ENCODE results near the gene KCNAB3.

The KCNAB3 gene

DNA sequence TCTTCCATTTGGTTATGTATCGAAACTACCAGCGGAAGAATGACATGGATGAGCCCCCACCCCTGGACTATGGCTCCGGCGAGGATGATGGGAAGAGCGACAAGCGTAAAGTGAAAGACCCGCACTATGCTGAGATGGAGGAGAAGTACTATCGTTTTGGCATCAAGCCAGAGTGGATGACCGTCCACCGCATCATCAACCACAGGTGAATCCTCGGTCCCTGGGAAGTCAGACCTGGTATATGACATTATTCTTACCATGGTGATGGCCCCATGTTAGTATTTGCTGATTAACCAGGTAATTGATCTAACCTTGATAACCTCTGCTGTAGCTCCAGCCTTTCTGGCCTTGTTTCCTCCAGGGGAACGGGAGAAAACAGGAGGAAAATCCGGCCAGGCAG lies 32.6 kb downstream of the KCNAB3 start:
- DNase-seq, result no peak

GRCh38 chr17:7894866-7895265 lies 34.8 kb downstream of the KCNAB3 start:
- DNase-seq, result no peak

- DNase-seq, result no peak
Observed at GRCh38 chr17:7894226-7894625, 35.4 kb downstream of the KCNAB3 start.

DNA sequence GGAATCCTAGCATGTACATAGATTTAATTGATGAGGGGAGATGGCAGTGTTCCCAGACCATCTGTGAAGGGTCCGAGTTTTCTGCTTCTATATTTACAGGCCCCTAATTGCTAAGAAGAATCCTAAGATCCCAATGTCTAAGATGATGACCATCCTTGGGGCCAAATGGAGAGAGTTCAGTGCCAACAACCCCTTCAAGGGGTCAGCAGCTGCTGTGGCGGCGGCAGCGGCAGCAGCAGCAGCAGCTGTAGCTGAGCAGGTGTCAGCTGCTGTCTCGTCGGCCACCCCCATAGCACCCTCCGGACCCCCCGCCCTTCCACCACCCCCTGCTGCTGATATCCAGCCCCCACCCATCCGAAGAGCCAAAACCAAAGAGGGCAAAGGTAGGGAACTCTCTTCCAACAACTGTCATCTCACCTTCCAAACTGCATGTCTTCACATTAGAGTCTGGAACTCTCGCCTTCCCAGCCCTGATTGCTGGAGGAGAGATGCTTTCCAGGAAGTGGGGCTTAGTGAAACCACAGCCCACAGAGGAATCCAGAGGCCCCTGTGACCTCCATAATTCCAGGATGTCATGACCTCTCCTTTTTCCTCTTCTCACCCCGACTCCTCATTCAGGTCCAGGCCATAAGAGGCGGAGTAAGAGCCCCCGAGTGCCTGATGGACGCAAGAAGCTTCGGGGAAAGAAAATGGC lies 36.3 kb downstream of the KCNAB3 start:
- no peak for DNase-seq

GRCh38 chr17:7889166-7889955 lies 40.3 kb downstream of the KCNAB3 start:
- no peak for DNase-seq

GRCh38 chr17:7888184-7888920 lies 41.3 kb downstream of the KCNAB3 start, which contains the start of gene CHD3:
TSS of gene CHD3 (plus strand) at chr17:7888789. CDS start at chr17:7889001, 212 bp downstream.
- DNase-seq, result no peak

DNA sequence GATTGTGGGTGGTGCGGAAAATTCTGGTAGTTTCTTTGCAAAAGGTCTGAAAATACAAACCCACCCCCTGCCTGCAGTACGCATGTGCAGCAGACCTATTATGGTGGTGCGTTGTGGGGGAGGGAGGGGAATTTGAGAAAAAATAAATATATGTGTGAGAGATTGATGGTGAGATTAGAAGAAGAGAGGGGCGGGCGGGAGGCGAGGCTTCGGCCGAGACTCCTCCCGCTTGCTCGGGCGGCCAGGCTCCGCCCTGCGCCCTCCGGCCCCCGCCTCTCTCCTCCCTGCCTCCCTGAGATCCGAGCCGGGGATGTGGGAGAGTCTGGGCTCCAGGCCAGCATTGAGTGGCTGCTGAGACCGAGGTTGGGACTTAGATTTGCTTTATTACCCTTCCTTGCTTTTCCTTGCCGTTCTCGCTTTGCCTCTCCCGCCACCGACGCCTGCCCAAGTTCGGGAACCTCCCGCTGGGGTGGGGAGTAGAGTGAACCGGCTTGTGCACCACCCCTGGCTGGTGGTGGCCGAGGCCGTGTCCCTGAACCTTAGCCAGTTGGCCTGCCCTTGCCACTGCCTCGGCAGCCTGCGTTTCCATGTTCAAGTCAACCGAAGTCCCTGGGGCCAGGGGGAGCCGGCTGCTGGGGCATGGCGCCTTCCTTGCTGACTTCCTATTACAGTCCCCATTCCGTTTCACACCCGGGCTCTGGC lies 42.0 kb downstream of the KCNAB3 start:
- peak; percentile 80 for DNase-seq

DNA sequence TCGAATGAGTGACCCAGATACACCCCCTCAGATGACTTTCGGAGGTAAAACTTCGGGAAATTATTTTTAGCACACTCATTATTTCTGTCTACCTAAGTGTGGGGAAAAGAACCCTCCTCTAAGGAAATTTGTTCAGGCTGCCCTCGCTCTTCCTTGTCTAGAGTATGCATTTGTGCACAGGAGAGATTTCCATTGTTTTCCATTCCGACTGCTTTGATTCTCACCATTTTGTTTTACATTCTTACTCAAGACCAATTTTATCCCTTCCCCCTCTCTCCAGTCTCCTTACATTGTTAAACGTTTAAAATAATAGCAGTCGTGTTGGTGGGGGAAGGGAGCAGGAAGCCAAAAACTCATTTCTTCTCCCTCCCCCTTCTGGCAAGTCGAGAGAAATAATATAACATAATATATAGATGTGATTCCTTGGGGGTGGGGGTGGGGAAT lies 42.6 kb downstream of the KCNAB3 start:
- peak; percentile 80 for DNase-seq

- no peak for DNase-seq
Observed at GRCh38 chr17:7886227-7887037, 43.2 kb downstream of the KCNAB3 start.

DNA sequence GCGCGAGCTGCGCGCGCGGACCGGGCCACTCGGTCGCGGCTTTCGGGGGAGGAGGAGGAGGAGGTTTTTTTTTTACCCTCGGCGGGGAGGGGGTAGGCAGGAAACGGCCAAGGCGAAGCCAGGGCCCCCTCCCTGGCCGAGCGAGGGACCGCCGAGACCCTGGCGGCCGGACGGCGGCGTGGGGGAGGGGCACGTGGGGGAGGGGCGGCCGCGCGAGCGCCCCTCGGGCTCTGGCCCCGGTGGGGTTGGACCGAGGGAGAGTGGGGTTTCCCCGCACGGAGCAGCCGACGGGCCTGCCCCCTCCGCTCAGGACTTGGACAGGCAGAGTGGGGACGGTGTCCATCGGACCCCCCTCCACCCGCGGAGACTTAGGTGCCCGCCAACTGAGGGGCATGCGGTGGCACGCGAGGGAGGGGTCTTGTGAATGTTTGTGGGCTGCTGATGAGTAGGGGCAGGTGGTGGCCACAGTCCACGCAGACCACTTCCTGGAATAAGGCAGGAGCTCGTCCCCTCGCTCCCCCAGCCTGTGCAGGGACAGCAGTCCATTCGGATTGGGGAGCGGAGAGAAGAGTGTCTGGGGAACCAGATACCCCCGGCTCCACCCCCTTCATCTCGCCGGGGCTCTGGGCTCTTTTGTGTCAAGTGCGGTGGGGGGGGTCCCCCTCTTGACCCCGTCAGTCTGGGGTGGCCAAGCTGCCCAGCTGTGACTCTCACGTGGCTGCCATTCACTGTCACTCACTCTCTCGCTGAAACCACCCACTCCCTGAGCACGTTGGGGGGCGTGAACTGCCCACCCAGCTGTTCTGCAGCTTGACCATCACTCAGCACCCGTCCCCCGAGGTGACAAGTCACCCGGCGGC lies 44.1 kb downstream of the KCNAB3 start:
- DNase-seq, result no peak

- no peak for DNase-seq
Observed at GRCh38 chr17:7884581-7885366, 44.9 kb downstream of the KCNAB3 start.

DNA sequence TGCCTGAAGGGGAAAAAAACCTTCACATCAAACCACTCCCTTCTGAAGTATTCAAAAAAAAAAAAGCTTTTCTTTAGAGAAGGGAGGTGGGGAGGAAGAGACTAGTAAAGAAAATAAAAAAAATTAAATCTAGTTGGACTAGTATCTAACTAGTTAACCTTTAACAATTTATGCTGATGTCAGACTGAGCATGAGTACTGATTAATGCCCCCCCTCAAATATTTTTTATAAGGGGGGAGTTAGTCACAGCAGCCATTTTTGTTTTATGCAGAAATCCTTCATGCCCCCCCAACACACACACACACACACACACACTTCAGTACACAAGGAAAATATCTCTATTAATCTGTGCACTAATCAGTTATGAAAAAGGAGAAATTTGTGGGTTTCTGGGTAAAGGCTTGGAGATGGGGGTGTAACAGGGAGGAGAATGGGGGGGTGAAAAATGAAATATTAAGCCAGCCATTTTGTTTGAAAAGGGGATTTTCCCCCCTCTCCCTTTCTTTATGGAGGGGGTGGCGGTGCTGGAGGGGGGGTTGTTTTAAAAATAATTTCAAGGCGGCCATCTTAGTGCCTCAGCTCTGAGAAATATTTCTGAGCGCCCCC lies 45.8 kb downstream of the KCNAB3 start:
- DNase-seq, result no peak

- DNase-seq, result no peak
Observed at GRCh38 chr17:7882629-7883028, 47.0 kb downstream of the KCNAB3 start.

DNA sequence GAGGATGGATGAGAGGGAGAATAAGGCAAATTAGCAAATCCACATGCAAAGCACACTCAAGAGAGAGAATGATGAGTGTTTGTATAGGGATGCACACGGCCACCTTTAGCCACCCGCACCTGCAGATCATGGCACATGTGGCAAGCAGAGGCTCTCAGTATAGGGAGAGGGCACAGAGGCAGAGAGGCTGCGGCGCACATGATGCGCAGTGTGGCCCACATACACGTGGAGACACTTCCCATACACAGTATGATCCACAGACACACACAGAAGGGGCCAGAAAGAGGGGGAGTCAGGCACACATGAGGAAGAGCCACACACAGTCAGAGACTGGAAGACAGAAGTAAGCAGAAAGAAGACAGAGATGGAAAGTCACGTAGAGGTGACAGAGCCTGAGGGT lies 47.6 kb downstream of the KCNAB3 start:
- DNase-seq, result no peak

GRCh38 chr17:7881276-7882054 lies 48.2 kb downstream of the KCNAB3 start:
- no peak for DNase-seq

DNA sequence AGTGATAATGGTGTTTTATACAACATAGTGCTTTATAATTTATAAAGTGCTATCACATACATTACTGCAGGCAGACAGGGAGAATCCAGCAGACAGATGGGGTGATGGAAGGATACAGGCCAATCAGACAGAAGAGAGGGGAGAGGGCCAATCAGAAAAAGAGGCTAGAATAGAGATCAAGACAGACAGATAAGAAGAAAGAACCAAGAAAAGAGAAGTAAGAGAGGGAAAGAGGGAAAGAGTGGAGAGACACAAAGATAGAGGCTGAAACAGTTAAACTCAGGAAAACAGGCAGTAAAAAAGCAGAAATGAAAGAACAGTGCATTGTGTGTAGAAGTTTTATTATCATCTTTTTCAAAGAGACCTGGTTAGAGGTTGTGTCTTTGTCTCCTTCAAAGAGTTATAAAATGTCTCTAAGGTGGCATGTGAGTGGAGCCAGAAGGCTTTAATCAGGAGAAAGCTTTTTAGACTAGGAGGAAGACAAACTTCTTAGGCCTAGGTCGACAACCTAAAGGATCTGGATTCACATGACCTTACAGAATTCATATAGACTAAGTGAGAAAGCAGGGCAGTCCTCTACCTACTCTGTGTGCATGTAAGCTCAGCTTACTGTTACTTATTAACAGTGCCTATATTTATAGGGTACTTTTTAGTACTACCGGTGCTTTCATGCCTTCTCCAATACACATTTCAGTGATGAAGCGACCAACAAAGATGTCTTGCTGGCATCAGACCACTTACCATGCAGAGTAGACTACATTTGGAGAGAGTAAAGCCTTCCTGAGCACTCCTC lies 49.4 kb downstream of the KCNAB3 start:
- no peak for DNase-seq

GRCh38 chr17:7878234-7878633 lies 51.4 kb downstream of the KCNAB3 start:
- DNase-seq, result no peak

DNA sequence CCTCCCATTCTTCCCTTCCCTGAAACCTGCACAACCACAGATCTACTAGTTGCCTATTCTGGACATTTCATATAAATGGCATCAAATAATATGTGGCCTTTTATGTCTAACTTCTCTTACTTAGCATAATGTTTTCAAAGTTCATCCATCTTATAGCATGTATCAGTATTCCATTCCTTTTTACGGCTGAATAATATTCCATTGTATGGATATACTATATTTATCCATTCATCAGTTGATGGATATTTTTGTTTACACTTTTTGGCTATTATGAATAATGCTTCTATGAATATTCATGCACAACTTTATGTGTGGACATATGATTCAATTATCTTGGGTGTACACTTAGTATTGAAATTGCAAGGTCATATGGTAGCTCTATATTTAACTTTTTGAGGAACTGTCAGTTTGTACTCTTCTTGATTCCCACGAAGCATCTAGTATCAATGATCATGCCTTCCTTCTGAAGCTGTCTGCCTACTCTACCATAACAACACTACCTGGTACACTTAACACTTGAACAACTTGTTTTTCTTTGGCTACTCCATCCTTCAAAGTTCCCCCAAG lies 53.8 kb downstream of the KCNAB3 start:
- no peak for DNase-seq
